Fibroblast of the aortic adventitia (primary cell): ENCODE data around the gene ITM2C. TPM values are rescaled to one million over a fixed set of nuclear protein-coding genes. Genes with fewer than 3 reads are reported as not detected.

Experiments used
- DNase-seq: peaks from one replicate; pipeline ENCODE4 v3.0.0-alpha.2; 2010; ENCODE audit warnings: low read depth
- H3K4me3 ChIP-seq: 2 replicates; pipeline ENCODE4 v1.5.1; 2011; ENCODE audit warnings: low read depth, mild to moderate bottlenecking, control low read depth, low read length, moderate library complexity
- CTCF ChIP-seq: IDR thresholded peaks from 2 replicates; pipeline ENCODE4 v1.5.1; 2011; ENCODE audit warnings: mild to moderate bottlenecking, low read length, control low read depth, inconsistent platforms; ENCODE audit not compliant: insufficient read depth
- total RNA-seq: library from RNA; depleted of rRNA; stranded (reverse); fragments of >200 nt; gene quantifications from 2 replicates; pipeline ENCODE4 v1.2.3, GENCODE V29; 2012; ENCODE audit warnings: low replicate concordance

The ITM2C gene
- total RNA-seq, 1 donor, result 26.5 TPM

- TF ChIP-seq CTCF, result peak; percentile 92
- peak; percentile 23 for DNase-seq
- H3K4me3 ChIP-seq, result no peak overlapping the region
Observed at GRCh38 chr2:230849633-230850357, 14.9 kb upstream of the ITM2C start.

- TF ChIP-seq CTCF, result no peak
- H3K4me3 ChIP-seq, result no peak overlapping the region
- no peak for DNase-seq
Observed at GRCh38 chr2:230850358-230850658, 14.4 kb upstream of the ITM2C start.

- no peak for TF ChIP-seq CTCF
- DNase-seq, result no peak
- H3K4me3 ChIP-seq, result no peak overlapping the region
Observed at GRCh38 chr2:230852113-230852512, 12.6 kb upstream of the ITM2C start.

- TF ChIP-seq CTCF, result no peak
- DNase-seq, result no peak
- no peak overlapping the region for H3K4me3 ChIP-seq
Observed at GRCh38 chr2:230861552-230862255, 3.0 kb upstream of the ITM2C start.

GRCh38 chr2:230862292-230862691 is 2.5 kb upstream of the ITM2C start:
- no peak overlapping the region for H3K4me3 ChIP-seq
- TF ChIP-seq CTCF, result no peak
- DNase-seq, result no peak

- no peak for DNase-seq
- H3K4me3 ChIP-seq, result no peak overlapping the region
- no peak for TF ChIP-seq CTCF
Observed at GRCh38 chr2:230863031-230863430, 1.7 kb upstream of the ITM2C start.
